MM.1S (cell line): ENCODE data around the gene SLC49A3.

Experiments used
- DNase-seq: peaks from one replicate; pipeline ENCODE4 v3.0.0-alpha.2; 2015
- H2AFZ ChIP-seq: fragments of 300-600 bp; sonication (generic); 2 replicates; pipeline ENCODE4 v1.6.0; 2016; ENCODE audit warnings: antibody characterized with exemption, low read length
- H3F3A ChIP-seq: fragments of 300-600 bp; sonication (generic); 2 replicates; pipeline ENCODE4 v1.6.1; 2016; ENCODE audit warnings: mild to moderate bottlenecking, antibody characterized with exemption, low read length, moderate library complexity, mixed read lengths; ENCODE audit not compliant: insufficient read depth
- H3K27ac ChIP-seq: fragments of 300-600 bp; sonication (generic); 2 replicates; pipeline ENCODE4 v1.5.1; 2016; ENCODE audit warnings: mild to moderate bottlenecking, low read length
- H3K27me3 ChIP-seq: fragments of 300-600 bp; sonication (generic); replicated peaks from 2 replicates; pipeline ENCODE4 v1.6.0; 2016; ENCODE audit warnings: low read length; ENCODE audit not compliant: insufficient read depth
- H3K36me3 ChIP-seq: fragments of 300-600 bp; sonication (generic); replicated peaks from 2 replicates; pipeline ENCODE4 v1.6.1; 2016; ENCODE audit warnings: mild to moderate bottlenecking, low read length, mixed read lengths; ENCODE audit not compliant: insufficient read depth
- H3K4me1 ChIP-seq: fragments of 300-600 bp; sonication (generic); 2 replicates; pipeline ENCODE4 v1.6.1; 2016; ENCODE audit warnings: low read length, mixed read lengths
- H3K4me2 ChIP-seq: fragments of 300-600 bp; sonication (generic); 2 replicates; pipeline ENCODE4 v1.6.0; 2016; ENCODE audit warnings: low read depth, low read length
- H3K4me3 ChIP-seq: fragments of 300-600 bp; sonication (generic); 2 replicates; pipeline ENCODE4 v1.5.1; 2016; ENCODE audit warnings: low read length, mixed read lengths
- H3K79me2 ChIP-seq: fragments of 300-600 bp; sonication (generic); 2 replicates; pipeline ENCODE4 v1.6.1; 2016; ENCODE audit warnings: mixed run types, low read length, mixed read lengths
- H3K9ac ChIP-seq: fragments of 300-600 bp; sonication (generic); 2 replicates; pipeline ENCODE4 v1.6.1; 2016; ENCODE audit warnings: low read length, mixed read lengths
- H3K9me2 ChIP-seq: fragments of 300-600 bp; sonication (generic); replicated peaks from 2 replicates; pipeline ENCODE4 v1.6.1; 2016; ENCODE audit warnings: mild to moderate bottlenecking, low read length, mixed read lengths; ENCODE audit not compliant: insufficient read depth
- H3K9me3 ChIP-seq: fragments of 300-600 bp; sonication (generic); replicated peaks from 2 replicates; pipeline ENCODE4 v1.6.1; 2016; ENCODE audit warnings: mild to moderate bottlenecking, low read length, mixed read lengths; ENCODE audit not compliant: insufficient read depth
- H4K20me1 ChIP-seq: fragments of 300-600 bp; sonication (generic); 2 replicates; pipeline ENCODE4 v1.6.1; 2016; ENCODE audit warnings: mild to moderate bottlenecking, low read length, moderate library complexity, mixed read lengths; ENCODE audit not compliant: insufficient read depth
- EZH2 ChIP-seq: fragments of 300-600 bp; sonication (generic); optimal IDR thresholded peaks from 2 replicates; pipeline ENCODE3; 2017; ENCODE audit warnings: low read depth, mild to moderate bottlenecking, antibody characterized with exemption, low read length, mixed read lengths
- EZH2phosphoT487 ChIP-seq: fragments of 300-600 bp; sonication (generic); IDR thresholded peaks from 2 replicates; pipeline ENCODE4 v1.6.1; 2018; ENCODE audit warnings: antibody characterized with exemption, low read length
- TF ChIP-seq, protein P1 (sequence below): fragments of 300-600 bp; sonication (generic); IDR thresholded peaks from 2 replicates; pipeline ENCODE4 v1.5.1; 2016; ENCODE audit warnings: antibody characterized with exemption, low read length, mixed read lengths

Gene SLC49A3

GRCh38 chr4:663438-664428 lies 25.2 kb downstream of the SLC49A3 start:
- no peak overlapping the region for H2AFZ ChIP-seq
- no peak overlapping the region for H3K27ac ChIP-seq
- no peak for DNase-seq

DNA sequence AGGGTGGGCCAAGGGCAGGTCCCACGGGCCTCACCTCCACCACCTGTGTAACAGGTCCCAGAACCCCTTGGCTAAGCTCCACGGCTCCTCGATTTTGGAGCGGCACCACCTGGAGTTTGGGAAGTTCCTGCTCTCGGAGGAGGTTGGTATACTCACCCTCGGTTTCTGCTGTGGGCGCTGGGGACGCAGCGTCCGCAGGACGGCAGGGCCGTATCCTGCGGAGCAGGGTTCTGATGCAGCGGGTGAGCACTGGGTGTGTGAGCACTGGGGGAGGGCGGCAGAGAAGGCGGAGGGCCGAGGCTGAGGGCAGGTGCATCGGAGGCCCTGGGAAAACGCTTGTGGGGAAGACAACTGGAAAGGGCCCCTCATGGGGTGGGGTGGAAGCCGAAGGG lies 25.9 kb downstream of the SLC49A3 start:
- H3K27me3 ChIP-seq, result no peaks in the 10 kb centered on the region
- no peaks in the 10 kb centered on the region for H3K79me2 ChIP-seq
- no peaks in the 10 kb centered on the region for H3F3A ChIP-seq
- no peak overlapping the region for H3K4me2 ChIP-seq
- H4K20me1 ChIP-seq, result no peaks in the 10 kb centered on the region
- H2AFZ ChIP-seq, result no peak overlapping the region
- H3K9me3 ChIP-seq, result no peaks in the 10 kb centered on the region
- no peak for DNase-seq
- no peaks in the 10 kb centered on the region for H3K9me2 ChIP-seq
- H3K9ac ChIP-seq, result no peak overlapping the region
- H3K27ac ChIP-seq, result no peak overlapping the region
- H3K36me3 ChIP-seq, result no peaks in the 10 kb centered on the region
- H3K4me3 ChIP-seq, result no peak overlapping the region
- TF ChIP-seq, protein P1, sequence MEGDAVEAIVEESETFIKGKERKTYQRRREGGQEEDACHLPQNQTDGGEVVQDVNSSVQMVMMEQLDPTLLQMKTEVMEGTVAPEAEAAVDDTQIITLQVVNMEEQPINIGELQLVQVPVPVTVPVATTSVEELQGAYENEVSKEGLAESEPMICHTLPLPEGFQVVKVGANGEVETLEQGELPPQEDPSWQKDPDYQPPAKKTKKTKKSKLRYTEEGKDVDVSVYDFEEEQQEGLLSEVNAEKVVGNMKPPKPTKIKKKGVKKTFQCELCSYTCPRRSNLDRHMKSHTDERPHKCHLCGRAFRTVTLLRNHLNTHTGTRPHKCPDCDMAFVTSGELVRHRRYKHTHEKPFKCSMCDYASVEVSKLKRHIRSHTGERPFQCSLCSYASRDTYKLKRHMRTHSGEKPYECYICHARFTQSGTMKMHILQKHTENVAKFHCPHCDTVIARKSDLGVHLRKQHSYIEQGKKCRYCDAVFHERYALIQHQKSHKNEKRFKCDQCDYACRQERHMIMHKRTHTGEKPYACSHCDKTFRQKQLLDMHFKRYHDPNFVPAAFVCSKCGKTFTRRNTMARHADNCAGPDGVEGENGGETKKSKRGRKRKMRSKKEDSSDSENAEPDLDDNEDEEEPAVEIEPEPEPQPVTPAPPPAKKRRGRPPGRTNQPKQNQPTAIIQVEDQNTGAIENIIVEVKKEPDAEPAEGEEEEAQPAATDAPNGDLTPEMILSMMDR, result no peak
- no peak for TF ChIP-seq EZH2
- TF ChIP-seq EZH2phosphoT487, result no peak
- no peaks in the 10 kb centered on the region for H3K4me1 ChIP-seq

More at GRCh38 chr4:663438-664428, 25.2 kb downstream of the SLC49A3 start:
- H3K36me3 ChIP-seq, result no peaks in the 10 kb centered on the region
- H3K4me3 ChIP-seq, result no peak overlapping the region
- no peaks in the 10 kb centered on the region for H3K9me3 ChIP-seq
- H3K4me2 ChIP-seq, result no peak overlapping the region
- no peaks in the 10 kb centered on the region for H3K27me3 ChIP-seq
- TF ChIP-seq EZH2phosphoT487 (no peak), EZH2 (no peak)
- TF ChIP-seq, protein P1, result no peak
- no peaks in the 10 kb centered on the region for H4K20me1 ChIP-seq
- H3K4me1 ChIP-seq, result no peaks in the 10 kb centered on the region
- H3F3A ChIP-seq, result no peaks in the 10 kb centered on the region
- H3K9me2 ChIP-seq, result no peaks in the 10 kb centered on the region
- no peaks in the 10 kb centered on the region for H3K79me2 ChIP-seq
- H3K9ac ChIP-seq, result no peak overlapping the region

GRCh38 chr4:661881-662761 lies 26.8 kb downstream of the SLC49A3 start:
- DNase-seq, result no peak
- Histone ChIP-seq H3K27ac (no peak overlapping the region), H4K20me1 (no peaks in the 10 kb centered on the region), H3K36me3 (no peaks in the 10 kb centered on the region), H2AFZ (no peak overlapping the region), H3K4me1 (no peaks in the 10 kb centered on the region), H3K9me2 (no peaks in the 10 kb centered on the region), H3K4me2 (no peak overlapping the region), H3K9ac (no peak overlapping the region), H3K79me2 (no peaks in the 10 kb centered on the region), H3K27me3 (no peaks in the 10 kb centered on the region), H3K4me3 (no peak overlapping the region), H3K9me3 (no peaks in the 10 kb centered on the region), H3F3A (no peaks in the 10 kb centered on the region)
- no peak for TF ChIP-seq EZH2
- TF ChIP-seq, protein P1, result no peak
- no peak for TF ChIP-seq EZH2phosphoT487
